ENCODE measurements around the gene PIKFYVE.
"Not testable (repeated sequence)": the region's sequence is repeated elsewhere in the genome, so short reads cannot be mapped to it uniquely, and the experiment has no call there.

Gene PIKFYVE

GRCh38 chr2:208254118-208254870 lies 11.8 kb upstream of the PIKFYVE start:
- peak; percentile 46 to 70 (median 62) for DNase-seq (ENCODE audit: low read depth in 4 of 4, low spot score in 1 of 4)

DNA sequence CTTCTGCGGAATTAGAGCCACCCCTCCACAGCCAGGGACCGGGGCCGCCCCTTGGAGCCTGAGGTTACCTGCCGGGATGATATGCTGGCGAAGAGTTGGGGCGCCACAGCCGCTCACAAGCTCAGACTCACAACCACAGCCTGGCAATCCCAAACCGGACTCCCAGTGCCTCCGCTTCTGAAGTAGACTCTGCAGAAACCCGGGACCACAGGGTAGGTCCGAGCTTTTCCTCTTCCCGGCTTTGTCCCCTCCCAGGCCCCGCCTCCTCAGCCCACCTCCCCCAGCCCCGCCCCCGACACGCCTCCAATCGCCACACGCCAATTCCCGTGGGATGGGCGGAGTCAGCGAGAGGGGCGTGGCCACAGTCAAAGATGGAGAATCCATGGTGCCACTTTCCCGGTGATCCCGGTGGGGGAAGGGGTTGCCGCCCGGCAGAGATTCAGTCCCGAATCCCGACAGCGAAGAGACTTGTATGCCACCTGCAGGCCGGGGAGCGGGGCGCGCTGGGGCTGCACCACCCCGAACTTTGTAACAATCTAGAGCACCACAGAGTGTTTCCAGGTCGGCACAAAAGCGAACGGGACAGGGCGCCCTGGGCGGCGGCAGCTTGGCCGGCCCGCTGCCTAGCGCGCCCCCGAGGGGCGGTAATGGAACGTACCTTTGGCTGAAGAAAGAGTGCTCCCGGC lies 11.0 kb upstream of the PIKFYVE start, which contains the start of gene IDH1:
IDH1 (minus strand) TSS at position 201 of the 686 bp plus-strand sequence. CDS start 3,520 bp downstream, outside the sequence.
- DNase-seq (ENCODE audit: low read depth in 4 of 4, low spot score in 1 of 4) = peak; percentile 93 to 98 (median 96)

DNA sequence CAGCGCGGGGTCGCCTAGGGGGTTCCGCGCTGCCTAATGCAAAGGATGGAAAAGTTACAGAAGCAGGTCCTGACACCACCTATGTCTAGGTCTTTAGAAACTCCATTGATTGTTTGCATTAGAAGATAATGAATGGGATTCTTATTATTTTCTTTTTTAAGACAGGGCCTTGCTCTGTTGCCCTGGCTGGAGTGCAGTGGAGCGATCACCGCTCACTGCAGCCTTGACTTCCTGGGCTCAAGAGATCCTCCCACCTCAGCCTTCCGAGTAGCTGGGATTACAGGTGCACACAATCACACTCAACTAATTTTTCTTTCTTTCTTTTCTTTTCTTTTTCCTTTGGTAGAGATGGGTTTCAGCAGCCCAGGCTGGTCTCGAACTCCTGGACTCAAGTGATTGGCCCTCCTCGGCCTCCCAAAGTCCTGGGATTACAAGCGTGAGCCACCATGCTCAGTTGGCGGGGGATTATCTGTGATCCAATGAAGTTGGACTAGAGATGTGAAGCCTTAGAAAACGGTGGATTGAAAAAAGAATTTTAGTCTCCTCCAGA lies 10.4 kb upstream of the PIKFYVE start:
- DNase-seq (ENCODE audit: low read depth in 4 of 4, low spot score in 1 of 4) = no peak

DNA sequence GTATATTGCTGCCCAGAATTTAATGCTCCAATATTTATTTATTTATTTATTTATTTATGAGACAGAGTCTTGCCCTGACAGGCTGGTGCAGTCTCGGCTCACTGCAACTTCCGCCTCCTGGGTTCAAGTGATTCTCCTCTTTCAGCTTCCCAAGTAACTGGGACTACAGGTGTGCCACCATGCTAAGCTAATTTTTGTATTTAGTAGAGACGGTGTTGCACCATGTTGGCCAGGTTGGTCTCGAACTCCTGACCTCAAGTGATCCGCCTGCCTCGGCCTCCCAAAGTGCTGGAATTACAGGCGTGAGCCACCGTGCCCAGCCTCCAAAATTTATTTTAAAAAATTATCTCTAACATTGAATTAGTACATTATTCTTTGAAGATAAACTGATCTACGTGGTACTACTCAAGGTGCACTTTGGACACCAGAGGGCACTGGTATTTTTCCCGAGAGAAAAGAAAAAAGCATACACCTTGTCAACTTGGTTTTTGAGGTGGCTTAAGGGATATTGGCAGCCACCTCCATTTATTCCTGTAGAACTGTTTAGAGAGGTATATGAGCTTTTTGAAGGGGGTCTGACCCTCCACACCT lies 9.8 kb upstream of the PIKFYVE start:
- no peak for DNase-seq (ENCODE audit: low read depth in 4 of 4, low spot score in 1 of 4)

DNA sequence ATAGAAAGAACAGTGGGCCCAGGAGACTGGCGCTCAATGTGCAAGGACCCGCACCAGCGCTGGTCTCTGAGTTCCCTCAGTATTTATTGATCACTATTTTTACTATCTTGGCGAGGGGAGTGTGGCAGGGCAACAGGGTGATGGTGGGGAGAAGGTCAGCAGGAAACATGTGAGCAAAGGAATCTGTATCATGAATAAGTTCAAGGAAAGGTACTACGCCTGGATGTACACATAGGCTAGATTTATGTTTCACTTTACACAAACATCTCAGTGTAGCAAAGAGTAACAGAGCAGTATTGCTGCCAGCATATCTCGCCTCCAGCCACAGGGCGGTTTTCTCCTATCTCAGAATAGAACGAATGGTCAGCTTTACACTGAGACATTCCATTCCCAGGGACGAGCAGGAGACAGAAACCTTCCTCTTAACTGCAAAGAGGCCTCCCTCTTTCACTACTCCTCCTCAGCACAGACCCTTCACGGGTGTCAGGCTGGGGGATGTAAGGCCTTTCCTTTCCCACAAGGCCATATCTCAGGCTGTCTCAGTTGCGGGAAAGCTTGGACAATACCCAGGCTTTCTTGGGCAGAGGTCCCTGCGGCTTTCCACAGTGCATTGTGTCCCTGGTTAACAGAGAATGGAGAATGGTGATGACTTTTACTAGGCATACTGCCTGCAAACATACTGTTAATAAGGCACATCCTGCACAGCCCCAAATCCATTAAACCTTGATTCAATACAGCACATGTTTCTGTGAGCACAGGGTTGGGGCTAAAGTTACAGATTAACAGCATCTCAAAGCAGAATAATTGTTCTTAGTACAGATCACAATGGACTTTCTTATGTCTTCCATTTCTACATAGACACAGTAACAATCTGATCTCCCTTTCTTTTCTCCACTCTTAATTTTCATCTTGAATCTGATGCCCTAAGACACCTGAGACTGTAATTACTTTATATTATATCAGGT lies 8.9 kb upstream of the PIKFYVE start:
- not testable (repeated sequence) for DNase-seq (ENCODE audit: low read depth in 4 of 4, low spot score in 1 of 4)

DNA sequence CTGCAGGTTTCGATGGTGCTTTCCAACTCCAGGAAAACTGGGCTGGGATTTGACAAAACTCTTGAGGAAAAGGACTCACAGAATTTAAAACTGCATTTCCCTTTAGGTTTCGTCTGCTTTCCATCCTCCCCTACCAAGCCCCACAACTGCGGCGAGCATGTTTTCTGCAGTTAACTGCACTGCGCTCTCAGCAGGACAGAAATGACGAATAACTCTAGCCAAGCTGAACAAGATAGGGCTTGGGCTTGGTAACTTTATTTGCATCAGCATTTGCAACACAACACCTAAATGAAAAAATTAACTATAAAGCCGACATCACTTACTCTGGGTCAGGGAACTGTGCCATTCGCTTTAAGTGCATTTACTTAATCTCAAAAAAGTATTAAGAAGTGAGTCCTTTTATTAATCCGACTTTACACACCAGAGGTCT lies 669 bp upstream of the PIKFYVE start:
- no peak for DNase-seq (ENCODE audit: low read depth in 4 of 4, low spot score in 1 of 4)

- DNase-seq (ENCODE audit: low read depth in 4 of 4, low spot score in 1 of 4) = no peak
Observed at GRCh38 chr2:208266553-208266893, 468 bp downstream of the PIKFYVE start.

- DNase-seq (ENCODE audit: low read depth in 4 of 4, low spot score in 1 of 4) = no peak
Observed at GRCh38 chr2:208266936-208267335, 881 bp downstream of the PIKFYVE start.

GRCh38 chr2:208267526-208267925 lies 1.5 kb downstream of the PIKFYVE start:
- DNase-seq (ENCODE audit: low read depth in 4 of 4, low spot score in 1 of 4) = not testable (repeated sequence)

- DNase-seq (ENCODE audit: low read depth in 4 of 4, low spot score in 1 of 4) = no peak
Observed at GRCh38 chr2:208268156-208268952, 2.3 kb downstream of the PIKFYVE start.

DNA sequence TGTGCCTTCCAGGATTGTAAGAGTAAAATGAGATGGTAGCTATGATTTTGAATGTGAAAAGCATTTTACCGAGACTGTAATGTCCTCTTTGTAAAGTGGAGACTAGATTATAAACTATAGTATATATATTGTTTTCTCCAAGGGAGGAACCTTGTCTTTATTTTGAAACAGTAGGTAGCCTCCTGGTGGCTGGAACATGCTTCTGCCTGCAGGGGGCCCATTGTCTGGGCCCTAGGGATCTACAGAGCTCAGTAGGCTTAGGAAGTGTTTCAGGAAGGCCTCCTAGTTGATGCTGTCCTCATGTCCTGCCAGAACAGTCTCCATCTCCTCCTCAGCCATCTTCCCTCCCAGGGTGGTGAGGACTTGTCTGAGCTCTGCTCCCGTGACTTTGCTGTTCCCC lies 3.0 kb downstream of the PIKFYVE start:
- no peak for DNase-seq (ENCODE audit: low read depth in 4 of 4, low spot score in 1 of 4)

DNA sequence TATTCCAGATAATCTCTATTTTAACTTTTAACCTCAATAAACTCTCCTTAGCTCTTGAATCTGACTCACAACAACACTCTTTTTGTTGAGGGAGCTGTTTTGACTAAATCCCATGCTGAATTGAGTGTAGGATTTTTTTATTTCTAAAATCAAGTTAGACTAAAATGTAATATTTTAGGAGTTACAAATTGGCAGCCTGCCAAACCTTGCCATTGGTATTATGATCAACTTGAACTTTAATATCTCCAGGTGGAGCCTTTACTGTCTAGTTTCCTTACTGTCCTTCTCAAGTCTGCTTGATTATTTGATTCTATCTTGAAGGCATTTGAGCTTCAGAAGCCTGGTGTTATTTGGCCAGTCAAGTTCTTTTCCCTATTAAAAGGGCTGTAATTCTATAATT lies 8.7 kb downstream of the PIKFYVE start:
- no peak for DNase-seq (ENCODE audit: low read depth in 4 of 4, low spot score in 1 of 4)

GRCh38 chr2:208278549-208278948 lies 12.5 kb downstream of the PIKFYVE start:
- no peak for DNase-seq (ENCODE audit: low read depth in 4 of 4, low spot score in 1 of 4)

DNA sequence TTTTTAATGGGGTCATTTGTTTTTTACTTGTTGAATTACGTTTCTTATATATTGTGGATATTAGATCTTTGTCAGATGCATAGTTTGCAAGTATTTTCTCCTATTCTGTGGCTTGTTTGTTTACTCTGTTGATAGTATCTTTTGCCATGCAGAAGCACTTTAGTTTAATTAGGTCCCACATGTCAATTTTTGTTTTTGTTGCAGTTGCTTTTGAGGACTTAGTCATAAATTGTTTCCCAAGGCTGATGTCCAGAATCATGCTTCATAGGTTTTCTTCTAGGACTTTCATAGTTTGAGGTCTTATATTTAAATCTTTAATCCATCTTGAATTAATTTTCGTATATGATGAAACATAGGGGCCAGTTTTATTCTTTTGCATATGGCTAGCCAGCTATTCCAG lies 13.2 kb downstream of the PIKFYVE start:
- no peak for DNase-seq (ENCODE audit: low read depth in 4 of 4, low spot score in 1 of 4)

DNA sequence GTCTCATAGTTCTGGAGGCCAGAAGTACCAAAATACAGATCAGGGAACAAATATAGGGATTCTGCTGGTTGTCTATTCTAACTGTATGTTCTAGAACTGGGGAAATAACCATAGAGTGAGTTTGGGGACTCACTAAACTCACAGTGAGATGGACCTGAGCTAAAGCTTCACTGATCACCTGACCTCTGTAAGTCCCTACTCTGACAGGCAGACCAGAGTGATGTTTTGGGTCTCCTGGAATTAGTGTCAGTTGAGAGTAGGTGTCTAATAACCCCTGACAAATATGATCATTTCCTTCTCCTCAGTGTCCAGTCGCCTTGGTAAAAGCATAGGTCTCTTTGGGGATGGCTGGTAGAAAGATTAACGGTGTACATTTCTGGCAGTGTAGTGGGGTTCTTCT lies 14.2 kb downstream of the PIKFYVE start:
- DNase-seq (ENCODE audit: low read depth in 4 of 4, low spot score in 1 of 4) = no peak

GRCh38 chr2:208280933-208281332 lies 14.9 kb downstream of the PIKFYVE start:
- no peak for DNase-seq (ENCODE audit: low read depth in 4 of 4, low spot score in 1 of 4)

- DNase-seq (ENCODE audit: low read depth in 4 of 4, low spot score in 1 of 4) = no peak
Observed at GRCh38 chr2:208285853-208286252, 19.8 kb downstream of the PIKFYVE start.

- DNase-seq (ENCODE audit: low read depth in 4 of 4, low spot score in 1 of 4) = no peak
Observed at GRCh38 chr2:208294482-208295024, 28.5 kb downstream of the PIKFYVE start.

DNA sequence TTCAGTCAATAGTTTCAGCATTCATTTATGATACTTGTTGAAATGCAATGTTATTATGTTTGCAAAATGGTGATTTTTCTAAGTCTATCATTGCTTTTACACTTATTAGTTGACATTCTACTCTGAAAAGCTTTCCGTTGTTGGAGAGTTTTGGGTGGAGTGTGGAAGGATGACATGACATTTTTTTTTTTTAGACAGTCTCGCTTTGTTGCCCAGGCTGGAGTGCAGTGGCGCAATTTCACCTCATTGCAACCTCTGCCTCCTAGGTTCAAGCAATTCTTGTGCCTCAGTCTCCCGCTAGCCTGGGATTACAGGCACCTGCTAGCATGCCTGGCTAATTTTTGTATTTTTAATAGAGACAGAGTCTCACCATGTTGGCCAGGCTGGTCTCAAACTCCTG lies 29.8 kb downstream of the PIKFYVE start:
- no peak for DNase-seq (ENCODE audit: low read depth in 4 of 4, low spot score in 1 of 4)

- no peak for DNase-seq (ENCODE audit: low read depth in 4 of 4, low spot score in 1 of 4)
Observed at GRCh38 chr2:208296610-208297009, 30.6 kb downstream of the PIKFYVE start.

Measured in stimulated activated CD4-positive, alpha-beta T cell treated with anti-CD3 and anti-CD28 coated beads, Interleukin-1b, Interleukin-23, amount 100 ng/mL, for 24 hours (primary cell).